GM12873 (cell line): ENCODE data around the gene ENKD1.

Experiments
- CTCF ChIP-seq: IDR thresholded peaks from 2 replicates; pipeline ENCODE4 v1.5.1; 2012; ENCODE audit warnings: low read depth, mild to moderate bottlenecking, moderate library complexity, low read length, control low read depth; ENCODE audit not compliant: insufficient read depth; ENCODE audit errors: missing control alignments

The ENKD1 gene

GRCh38 chr16:67672739-67673662, 6.5 kb upstream of the ENKD1 start:
- TF ChIP-seq CTCF: peak; percentile 93

GRCh38 chr16:67672306-67672705, 5.8 kb upstream of the ENKD1 start:
- TF ChIP-seq CTCF: no peak

GRCh38 chr16:67669499-67670101, 3.0 kb upstream of the ENKD1 start:
- TF ChIP-seq CTCF: no peak

- peak; percentile 51 for TF ChIP-seq CTCF
These were observed 2.1 kb upstream of the ENKD1 start for GRCh38 chr16:67668495-67669157.

- TF ChIP-seq CTCF: peak; percentile 96
These were observed 1.4 kb upstream of the ENKD1 start for GRCh38 chr16:67667817-67668494.

- no peak for TF ChIP-seq CTCF
These were observed 885 bp upstream of the ENKD1 start for GRCh38 chr16:67667453-67667816.

- no peak for TF ChIP-seq CTCF
These were observed 458 bp downstream of the ENKD1 start for GRCh38 chr16:67666032-67666551.
